HCT116 (cell line): Measurements from ENCODE around the gene INTS1. TPM values are rescaled to one million over a fixed set of nuclear protein-coding genes. Genes with fewer than 3 reads are reported as not detected.

Experiments used
- ATAC-seq: fragments of 200-7000 bp; cut with Tn5 transposase; 2 replicates; pipeline ENCODE4 v1.9.1; 2020; ENCODE audit warnings: mild to moderate bottlenecking, moderate library complexity
- BruUV-seq: library from RNA; stranded (reverse); fragments of 400-500 nt; replicated peaks from 2 replicates; lab custom pipeline; 2021; lab: Mats Ljungman, UMichigan
- CTCF ChIA-PET: fragments of 300-600 bp; sonication (Branson Sonifier 250); formaldehyde crosslinking; loops from one replicate; lab custom pipeline; 2021; ENCODE audit warnings: antibody characterized with exemption; lab: Charles Lee
- POLR2A ChIA-PET: fragments of 300-600, 350-600 bp; sonication (Branson Sonifier 250); formaldehyde crosslinking; loops from one replicate; lab custom pipeline; 2021; ENCODE audit warnings: antibody characterized with exemption; lab: Charles Lee
- RAD21 ChIA-PET, 2 experiments: fragments of 300-600 bp; sonication (Branson Sonifier 250); formaldehyde crosslinking; loops; one replicate each; lab custom pipeline; 2023; ENCODE audit warnings: low total read pairs in 2 of 2; ENCODE audit not compliant: uncharacterized antibody in 2 of 2, unreplicated experiment in 2 of 2, low non-redundant PET in 1 of 2; lab: Charles Lee
- DNase-seq: peaks from one replicate; pipeline ENCODE4 v3.0.0-alpha.2; 2010; ENCODE audit warnings: low read depth, low spot score
- H2AFZ ChIP-seq: fragments of 200-600 bp; shearing (Covaris generic), sonication (generic); 2 replicates; pipeline ENCODE4 v1.6.1; 2017; ENCODE audit warnings: low read depth, mixed run types, mixed read lengths, antibody characterized with exemption, low read length; ENCODE audit not compliant: poor library complexity, severe bottlenecking
- H3K27ac ChIP-seq: 2 replicates; pipeline ENCODE4 v1.5.1; 2012; ENCODE audit warnings: low read depth, low read length
- H3K27me3 ChIP-seq: fragments of 200-600 bp; sonication (generic); 2 replicates; pipeline ENCODE4 v1.6.1; 2016; ENCODE audit warnings: mixed run types, low read length, mixed read lengths; ENCODE audit not compliant: insufficient read depth
- H3K36me3 ChIP-seq, 2 experiments: fragments of 200-500 bp in 1 of 2; fragments of 200-600 bp in 1 of 2; sonication (Bioruptor generic) in 1 of 2; sonication (generic) in 1 of 2; 2 replicates each; pipeline versions ENCODE4 v1.5.1 to v1.6.1; 2014 to 2016; ENCODE audit warnings: low read length in 2 of 2, inconsistent platforms in 1 of 2, mixed read lengths in 1 of 2, mixed run types in 1 of 2; ENCODE audit not compliant: insufficient read depth in 2 of 2, control insufficient read depth in 1 of 2
- H3K4me1 ChIP-seq, 2 experiments: fragments of 200-600 bp in 1 of 2; sonication (generic) in 1 of 2; 2 replicates each; pipeline versions ENCODE4 v1.5.1 to v1.6.1; 2012 to 2017; ENCODE audit warnings: low read length in 2 of 2, inconsistent platforms in 1 of 2, mild to moderate bottlenecking in 1 of 2, mixed read lengths in 1 of 2, mixed run types in 1 of 2, moderate library complexity in 1 of 2; ENCODE audit not compliant: insufficient read depth in 2 of 2, control insufficient read depth in 1 of 2
- H3K4me2 ChIP-seq: fragments of 200-600 bp; sonication (generic); 2 replicates; pipeline ENCODE4 v1.6.1; 2017; ENCODE audit warnings: mixed run types, low read length, mixed read lengths
- H3K4me3 ChIP-seq, 2 experiments: fragments of 200-600 bp in 1 of 2; sonication (generic) in 1 of 2; replicated peaks in 1 of 2; 2 replicates each; pipeline ENCODE4 v1.5.1; 2011 to 2016; ENCODE audit warnings: low read length in 2 of 2, control low read depth in 1 of 2, low read depth in 1 of 2, mild to moderate bottlenecking in 1 of 2, mixed read lengths in 1 of 2, mixed run types in 1 of 2
- H3K79me2 ChIP-seq: fragments of 200-600 bp; sonication (generic); 2 replicates; pipeline ENCODE4 v1.6.1; 2017; ENCODE audit warnings: mild to moderate bottlenecking, mixed run types, low read length, moderate library complexity, mixed read lengths; ENCODE audit not compliant: insufficient read depth
- H3K9ac ChIP-seq: fragments of 200-600 bp; sonication (generic); 2 replicates; pipeline ENCODE4 v1.6.1; 2016; ENCODE audit warnings: low read length, mixed read lengths
- H3K9me2 ChIP-seq: fragments of 200-600 bp; sonication (generic), shearing (Covaris generic); 2 replicates; pipeline ENCODE4 v1.6.1; 2017; ENCODE audit warnings: mixed run types, mild to moderate bottlenecking, moderate library complexity; ENCODE audit not compliant: insufficient read depth
- H3K9me3 ChIP-seq, 2 experiments: fragments of 200-500 bp in 1 of 2; fragments of 200-600 bp in 1 of 2; sonication (Bioruptor generic) in 1 of 2; sonication (generic) in 1 of 2; 2 replicates each; pipeline ENCODE4 v1.6.1; 2014 to 2017; ENCODE audit warnings: low read length in 2 of 2, mixed read lengths in 2 of 2, inconsistent platforms in 1 of 2, low read depth in 1 of 2, mild to moderate bottlenecking in 1 of 2, mixed run types in 1 of 2, moderate library complexity in 1 of 2; ENCODE audit not compliant: control insufficient read depth in 1 of 2, insufficient read depth in 1 of 2
- H4K20me1 ChIP-seq: fragments of 200-600 bp; sonication (generic), shearing (Covaris generic); 2 replicates; pipeline ENCODE4 v1.6.1; 2017; ENCODE audit warnings: mixed run types, mild to moderate bottlenecking, moderate library complexity; ENCODE audit not compliant: insufficient read depth
- ATF3 ChIP-seq: IDR thresholded peaks from 2 replicates; pipeline ENCODE4 v1.6.1; 2012
- CEBPB ChIP-seq: IDR thresholded peaks from 2 replicates; pipeline ENCODE4 v1.6.1; 2012; ENCODE audit warnings: low read depth
- EGR1 ChIP-seq: IDR thresholded peaks from 2 replicates; pipeline ENCODE4 v1.6.1; 2012; ENCODE audit warnings: low read depth
- MAX ChIP-seq: IDR thresholded peaks from 2 replicates; pipeline ENCODE4 v1.6.1; 2012
- POLR2A ChIP-seq: IDR thresholded peaks from 2 replicates; pipeline ENCODE4 v1.7.0; 2011; ENCODE audit warnings: borderline replicate concordance; ENCODE audit not compliant: insufficient read depth, insufficient read length; ENCODE audit errors: extremely low read depth
- POLR2AphosphoS5 ChIP-seq: IDR thresholded peaks from 2 replicates; pipeline ENCODE4 v1.6.1; 2011; ENCODE audit warnings: mild to moderate bottlenecking, low read depth, low read length, moderate library complexity
- RAD21 ChIP-seq: IDR thresholded peaks from 2 replicates; pipeline ENCODE4 v1.6.1; 2012; ENCODE audit warnings: low read depth, mild to moderate bottlenecking
- REST ChIP-seq: IDR thresholded peaks from 2 replicates; pipeline ENCODE4 v1.6.1; 2012; ENCODE audit warnings: low read depth
- SP1 ChIP-seq: IDR thresholded peaks from 2 replicates; pipeline ENCODE4 v1.6.1; 2012; ENCODE audit warnings: low read depth
- SRF ChIP-seq: IDR thresholded peaks from 2 replicates; pipeline ENCODE4 v1.6.1; 2012; ENCODE audit warnings: low read depth
- ZBTB33 ChIP-seq: IDR thresholded peaks from 2 replicates; pipeline ENCODE4 v1.6.1; 2011; ENCODE audit warnings: mild to moderate bottlenecking, low read length, moderate library complexity; ENCODE audit not compliant: insufficient replicate concordance; ENCODE audit errors: extremely low read depth
- ZFX ChIP-seq: fragments of 450-650 bp; IDR thresholded peaks from 2 replicates; pipeline ENCODE4 v1.6.1; 2017
- ZNF274 ChIP-seq: fragments of 200-500 bp; sonication (Bioruptor generic); IDR thresholded peaks from 2 replicates; pipeline ENCODE4 v1.6.1; 2014; ENCODE audit warnings: mild to moderate bottlenecking, low read depth, low read length, inconsistent platforms
- intact Hi-C: fragments of 100-400 bp; cut with micrococcal nuclease; formaldehyde crosslinking; loops from 2 replicates; pipeline ENCODE4 v1.10.0; 2022
- total RNA-seq: library from RNA; stranded (reverse); gene quantifications from one replicate; pipeline ENCODE4 v1.2.1, GENCODE V29; 2021; ENCODE audit not compliant: unreplicated experiment

The INTS1 gene
- total RNA-seq, 1 experiment from 2014 or later: 167 TPM

GRCh38 chr7:1498370-1499305 lies 5.6 kb downstream of the INTS1 start:
- Histone ChIP-seq H3K4me2 (no peak overlapping the region), H3K4me1 (peaks cover 10% of the 10 kb centered on the region in 2 experiments), H3K27ac (no peak overlapping the region), H3K79me2 (peaks cover 34% of the 10 kb centered on the region), H2AFZ (no peak overlapping the region), H3K4me3 (no peak overlapping the region), H3K9me2 (no peaks in the 10 kb centered on the region), H3K27me3 (no peaks in the 10 kb centered on the region), H3K36me3 (peaks cover 22 to 28% of the 10 kb centered on the region in 2 experiments; a peak in 3 of 4 replicates), H3K9ac (no peak overlapping the region), H4K20me1 (no peaks in the 10 kb centered on the region), H3K9me3 (no peaks in the 10 kb centered on the region)
- no peak for DNase-seq
- TF ChIP-seq RAD21: no peak
- no peak for TF ChIP-seq SRF
- TF ChIP-seq CEBPB: no peak
- TF ChIP-seq ZNF274: no peak
- TF ChIP-seq ATF3: no peak
- no peak for TF ChIP-seq POLR2AphosphoS5
- no peak for ATAC-seq
- POLR2A ChIA-PET: no interaction called here
- RAD21 ChIA-PET: no interaction called here
- intact Hi-C loops: no loop called here
- no TSS peak for BruUV-seq
- CTCF ChIA-PET: no interaction called here

- ChIA-PET POLR2A (no interaction called here), RAD21 (no interaction called here), CTCF (no interaction called here)
- Histone ChIP-seq H3K27ac (no peak overlapping the region), H3K9me3 (no peaks in the 10 kb centered on the region), H3K36me3 (peaks cover 18 to 32% of the 10 kb centered on the region in 2 experiments; a peak in 3 of 4 replicates), H3K9ac (no peak overlapping the region), H3K4me2 (no peak overlapping the region), H3K9me2 (no peaks in the 10 kb centered on the region), H2AFZ (no peak overlapping the region), H3K27me3 (no peaks in the 10 kb centered on the region), H4K20me1 (no peaks in the 10 kb centered on the region), H3K4me3 (no peak overlapping the region), H3K4me1 (peaks cover 0 to 4% of the 10 kb centered on the region in 2 experiments; a peak in 1 of 4 replicates), H3K79me2 (peaks cover 21% of the 10 kb centered on the region)
- BruUV-seq: no TSS peak
- intact Hi-C loops: no loop called here
- DNase-seq (no peak), ATAC-seq (no peak)
- TF ChIP-seq CEBPB: no peak
- TF ChIP-seq MAX: no peak
- no peak for TF ChIP-seq ZBTB33
- no peak for TF ChIP-seq SP1
- TF ChIP-seq EGR1: no peak
- no peak for TF ChIP-seq REST
- TF ChIP-seq ZFX: no peak
- no peak for TF ChIP-seq POLR2A
Observed at GRCh38 chr7:1497293-1497927, 6.8 kb downstream of the INTS1 start.
